HFFc6 (cell line): ENCODE data around the gene ASB18. TPM values are rescaled to one million over a fixed set of nuclear protein-coding genes. Genes with fewer than 3 reads are reported as not detected.

Experiments used
- DNase-seq: peaks from one replicate; pipeline ENCODE4 v3.0.0-alpha.2; 2018
- H3K27ac Mint-ChIP-seq: 2 replicates; pipeline ENCODE4 v1.8.0; 2020; ENCODE audit warnings: mild to moderate bottlenecking, mixed read lengths
- H3K27me3 Mint-ChIP-seq: 2 replicates; pipeline ENCODE4 v1.8.0; 2021; ENCODE audit warnings: mild to moderate bottlenecking, moderate library complexity, mixed read lengths; ENCODE audit not compliant: insufficient read depth
- H3K36me3 Mint-ChIP-seq: 2 replicates; pipeline ENCODE4 v1.8.0; 2021; ENCODE audit warnings: low read depth, mixed read lengths
- H3K4me1 Mint-ChIP-seq: 2 replicates; pipeline ENCODE4 v1.8.0; 2020; ENCODE audit warnings: low read depth, mixed read lengths
- H3K4me3 Mint-ChIP-seq: 2 replicates; pipeline ENCODE4 v1.8.0; 2020; ENCODE audit warnings: mild to moderate bottlenecking, moderate library complexity, mixed read lengths
- H3K9me3 Mint-ChIP-seq: 2 replicates; pipeline ENCODE4 v1.8.0; 2020; ENCODE audit warnings: mild to moderate bottlenecking, mixed read lengths
- total RNA-seq, 6 experiments: library from RNA; stranded (reverse); fragmentation: NEBNext Ultra II Directional; extraction: Animal tissue kit (Norgen Biotek cat#: 25700); gene quantifications; 2 replicates in 1 of 6; 3 replicates in 5 of 6; pipeline ENCODE4 v1.2.3, GENCODE V29; 2021
- TF ChIP-seq, protein P1 (sequence below): fragments of 200-600 bp; sonication (generic); IDR thresholded peaks from 2 replicates; pipeline ENCODE4 v1.5.0; 2021; ENCODE audit warnings: antibody characterized with exemption, mild to moderate bottlenecking

Gene ASB18
- total RNA-seq, 6 experiments from 2014 or later = not detected

DNA sequence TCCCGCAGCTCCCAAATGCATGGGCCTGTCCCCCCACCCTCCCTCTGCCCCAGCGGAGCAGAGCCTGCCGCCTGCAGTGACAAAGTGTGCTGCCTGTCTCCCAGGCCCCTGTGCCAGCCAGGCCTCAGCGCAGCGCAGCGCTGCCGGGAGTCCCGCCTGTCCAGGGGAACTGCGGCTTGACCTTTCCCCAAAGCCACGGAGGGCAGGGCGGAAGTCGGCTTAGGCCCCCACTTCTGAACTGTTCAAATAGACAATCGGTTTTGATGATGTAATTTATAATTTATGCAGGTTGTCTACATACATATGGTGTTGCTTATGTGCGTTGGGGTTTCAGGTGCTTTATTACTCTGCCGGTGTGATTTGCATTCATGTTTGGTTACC is 103.1 kb downstream of the ASB18 start:
- no peak overlapping the region for H3K27ac Mint-ChIP-seq
- peaks cover 45% of the 10 kb centered on the region for H3K27me3 Mint-ChIP-seq
- no peaks in the 10 kb centered on the region for H3K36me3 Mint-ChIP-seq
- H3K9me3 Mint-ChIP-seq = no peaks in the 10 kb centered on the region
- TF ChIP-seq, protein P1, sequence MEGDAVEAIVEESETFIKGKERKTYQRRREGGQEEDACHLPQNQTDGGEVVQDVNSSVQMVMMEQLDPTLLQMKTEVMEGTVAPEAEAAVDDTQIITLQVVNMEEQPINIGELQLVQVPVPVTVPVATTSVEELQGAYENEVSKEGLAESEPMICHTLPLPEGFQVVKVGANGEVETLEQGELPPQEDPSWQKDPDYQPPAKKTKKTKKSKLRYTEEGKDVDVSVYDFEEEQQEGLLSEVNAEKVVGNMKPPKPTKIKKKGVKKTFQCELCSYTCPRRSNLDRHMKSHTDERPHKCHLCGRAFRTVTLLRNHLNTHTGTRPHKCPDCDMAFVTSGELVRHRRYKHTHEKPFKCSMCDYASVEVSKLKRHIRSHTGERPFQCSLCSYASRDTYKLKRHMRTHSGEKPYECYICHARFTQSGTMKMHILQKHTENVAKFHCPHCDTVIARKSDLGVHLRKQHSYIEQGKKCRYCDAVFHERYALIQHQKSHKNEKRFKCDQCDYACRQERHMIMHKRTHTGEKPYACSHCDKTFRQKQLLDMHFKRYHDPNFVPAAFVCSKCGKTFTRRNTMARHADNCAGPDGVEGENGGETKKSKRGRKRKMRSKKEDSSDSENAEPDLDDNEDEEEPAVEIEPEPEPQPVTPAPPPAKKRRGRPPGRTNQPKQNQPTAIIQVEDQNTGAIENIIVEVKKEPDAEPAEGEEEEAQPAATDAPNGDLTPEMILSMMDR = no peak
- peaks cover 5% of the 10 kb centered on the region; the same call in 1 of the 2 replicates for H3K4me1 Mint-ChIP-seq
- DNase-seq = no peak
- H3K4me3 Mint-ChIP-seq = no peak overlapping the region

DNA sequence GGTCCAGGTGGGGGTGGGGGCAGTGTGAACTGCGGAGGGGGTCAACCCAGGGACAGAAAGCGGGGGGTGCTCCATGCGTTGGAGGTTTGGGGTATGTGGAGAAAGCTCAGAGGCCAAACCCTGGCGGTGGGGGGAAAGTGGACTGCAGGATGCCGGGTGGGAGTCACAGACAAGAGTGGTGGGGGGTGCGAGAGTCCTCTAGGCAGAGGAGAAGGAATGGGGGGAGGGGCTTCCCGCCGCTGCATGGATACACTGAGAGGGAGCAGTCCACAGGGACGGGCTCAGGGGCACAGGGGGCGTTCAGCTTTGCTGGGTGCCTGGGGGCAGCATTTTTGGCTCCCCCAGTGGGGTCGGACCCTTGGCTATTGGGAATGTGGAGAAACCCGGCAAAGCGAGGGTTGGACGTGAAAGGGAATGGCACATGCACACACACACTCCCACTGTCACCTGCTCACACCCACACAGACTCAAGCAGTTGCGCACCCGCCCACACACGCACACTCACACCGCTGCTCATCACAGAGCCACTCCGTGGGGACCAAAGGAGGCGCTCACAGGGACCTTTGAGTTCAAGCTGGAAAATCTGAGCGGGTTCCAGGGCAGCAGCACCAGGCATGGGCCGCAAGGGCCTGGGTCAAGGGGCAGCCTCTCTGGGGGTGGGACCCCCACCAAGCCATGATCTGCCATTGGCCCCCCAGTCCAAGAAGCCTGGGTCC is 103.7 kb downstream of the ASB18 start:
- Mint-ChIP-seq H3K4me3 (no peak overlapping the region), H3K4me1 (peaks cover 5% of the 10 kb centered on the region; the same call in 1 of the 2 replicates), H3K9me3 (no peaks in the 10 kb centered on the region), H3K27me3 (peaks cover 43% of the 10 kb centered on the region), H3K36me3 (no peaks in the 10 kb centered on the region), H3K27ac (no peak overlapping the region)
- TF ChIP-seq, protein P1 = no peak
- DNase-seq = no peak

DNA sequence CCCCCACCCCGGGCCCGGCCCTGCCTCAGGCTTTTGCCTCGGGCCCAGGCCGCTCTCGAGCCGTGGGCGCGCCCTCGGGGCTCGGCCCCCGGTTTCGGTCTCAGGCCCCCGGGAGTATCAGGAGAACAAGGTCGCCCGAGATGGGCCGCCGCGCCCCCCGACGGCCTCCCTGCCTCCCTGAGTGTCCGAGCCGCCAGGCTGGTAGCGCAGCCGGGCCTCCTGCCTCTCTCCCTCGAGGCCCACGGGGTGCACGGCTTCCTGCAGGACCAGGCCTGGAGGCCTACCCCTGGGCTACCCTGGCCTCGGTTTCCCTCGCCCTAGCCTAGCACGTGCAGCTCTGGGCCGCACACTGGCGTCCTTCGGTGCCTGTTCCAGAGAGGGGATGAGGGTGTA is 104.4 kb downstream of the ASB18 start:
- Mint-ChIP-seq H3K27ac (no peak overlapping the region), H3K4me3 (no peak overlapping the region), H3K27me3 (peaks cover 38% of the 10 kb centered on the region), H3K9me3 (no peaks in the 10 kb centered on the region), H3K36me3 (no peaks in the 10 kb centered on the region), H3K4me1 (peaks cover 1% of the 10 kb centered on the region; the same call in 1 of the 2 replicates)
- DNase-seq = no peak
- TF ChIP-seq, protein P1 = no peak

DNA sequence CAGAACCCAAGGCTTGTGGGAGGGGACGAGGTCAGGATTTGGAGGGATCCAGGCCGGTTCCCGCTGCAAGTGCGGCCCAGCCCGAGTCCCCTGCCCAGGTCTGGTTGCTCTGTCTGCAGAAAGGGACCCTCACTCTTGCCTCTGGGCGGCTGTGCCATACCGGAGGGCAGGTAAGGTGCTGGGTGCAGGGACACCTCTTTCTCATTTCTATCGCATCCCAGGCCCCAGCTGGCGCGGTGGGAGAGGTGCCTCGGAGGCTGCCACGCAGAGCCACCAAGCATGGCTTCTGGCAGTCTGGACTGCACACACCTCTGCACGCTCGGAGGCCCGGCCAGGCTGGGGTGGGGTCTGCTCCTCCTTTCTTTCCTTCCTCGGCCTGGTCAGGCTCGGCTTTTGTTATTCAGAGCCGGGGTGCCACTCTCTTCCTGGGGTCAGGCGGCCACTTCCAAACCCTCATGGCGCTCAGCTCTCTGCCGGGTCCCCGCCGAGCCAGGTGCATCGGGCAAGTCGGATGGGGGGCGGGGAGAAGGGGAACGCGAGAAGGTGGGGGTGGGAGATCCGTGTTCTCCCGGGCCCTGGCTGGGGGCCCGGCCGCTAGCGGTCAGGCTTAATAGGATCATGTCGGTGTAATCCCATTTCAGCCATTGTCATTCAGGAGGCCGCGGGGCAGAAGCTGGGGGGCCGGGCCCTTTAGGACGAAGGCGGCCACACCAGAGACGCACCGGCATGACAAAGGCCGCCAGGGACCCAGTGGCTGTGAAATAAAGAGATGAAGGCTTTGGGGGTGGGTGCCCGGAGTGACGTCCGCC is 105.0 kb downstream of the ASB18 start:
- H3K4me1 Mint-ChIP-seq = no peaks in the 10 kb centered on the region
- no peaks in the 10 kb centered on the region for H3K36me3 Mint-ChIP-seq
- H3K27me3 Mint-ChIP-seq = peaks cover 36% of the 10 kb centered on the region
- H3K27ac Mint-ChIP-seq = no peak overlapping the region
- no peaks in the 10 kb centered on the region; the same call in 1 of the 2 replicates for H3K9me3 Mint-ChIP-seq
- TF ChIP-seq, protein P1 = no peak
- DNase-seq = no peak
- H3K4me3 Mint-ChIP-seq = no peak overlapping the region

DNA sequence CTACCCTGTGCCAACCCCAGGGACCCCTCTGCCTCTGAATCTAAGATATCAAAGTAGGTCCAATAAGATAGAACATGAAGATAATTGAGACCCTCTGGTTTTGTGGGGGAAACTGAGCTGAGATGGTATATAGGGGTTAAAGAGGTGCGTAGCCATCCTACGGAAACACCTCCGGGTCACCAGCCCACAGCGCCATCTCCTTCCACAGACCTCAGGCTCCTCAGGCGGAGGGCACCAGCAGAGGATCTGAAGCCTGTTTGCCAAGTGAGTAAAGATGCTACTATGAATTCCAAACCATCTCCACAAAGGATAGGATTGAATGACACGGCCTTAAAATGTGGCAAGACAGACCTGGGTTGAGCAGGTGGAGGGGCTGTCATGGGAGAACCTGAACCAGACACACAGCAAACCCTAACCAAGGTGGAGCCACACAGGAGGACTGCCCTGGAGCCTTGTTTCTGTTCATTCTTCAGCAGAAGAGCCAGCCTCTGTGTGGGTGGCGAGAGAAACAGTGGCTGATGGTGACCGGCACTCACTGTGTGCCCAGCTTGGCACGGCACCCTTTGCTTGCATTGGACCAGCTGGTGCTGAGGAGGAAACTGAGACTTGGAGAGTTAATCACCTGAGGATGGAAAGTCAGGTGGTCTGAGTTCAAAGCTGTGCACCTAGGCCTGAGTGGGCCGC is 106.2 kb downstream of the ASB18 start:
- Mint-ChIP-seq H3K4me3 (no peak overlapping the region), H3K36me3 (no peaks in the 10 kb centered on the region; the same call in 1 of the 2 replicates), H3K27me3 (peaks cover 35% of the 10 kb centered on the region), H3K9me3 (peaks cover 8% of the 10 kb centered on the region), H3K4me1 (no peaks in the 10 kb centered on the region), H3K27ac (no peak overlapping the region)
- no peak for DNase-seq
- TF ChIP-seq, protein P1 = no peak
